ENCODE data around the gene GRIN2B.

GRIN2B gene

GRCh38 chr12:13992585-13992984, 11.2 kb upstream of the GRIN2B start:
- Histone ChIP-seq H3K9me3 (replicated peaks; ENCODE audit: insufficient read depth, low read length) (no peaks in the 10 kb centered on the region), H3K4me1 (ENCODE audit: low read length) (no peaks in the 10 kb centered on the region), H4K20me1 (ENCODE audit: insufficient read depth, low read length) (no peaks in the 10 kb centered on the region), H2AFZ (ENCODE audit: low read length) (no peak overlapping the region), H3K36me3 (replicated peaks; ENCODE audit: insufficient read depth, low read length) (no peaks in the 10 kb centered on the region), H3K4me3 (ENCODE audit: low read length) (no peak overlapping the region), H3K27me3 (replicated peaks; ENCODE audit: insufficient read depth, low read length) (no peaks in the 10 kb centered on the region), H3K9ac (ENCODE audit: low read length) (no peak overlapping the region), H3K27ac (ENCODE audit: low read length) (no peak overlapping the region), H3K4me2 (ENCODE audit: low read depth, low read length) (no peak overlapping the region), H3F3A (ENCODE audit: insufficient read depth, low read length) (no peaks in the 10 kb centered on the region), H3K79me2 (ENCODE audit: low read length) (no peaks in the 10 kb centered on the region), H3K9me2 (replicated peaks; ENCODE audit: insufficient read depth, low read length) (no peaks in the 10 kb centered on the region)
- TF ChIP-seq CTCF (IDR thresholded peaks at IDR 0.05; ENCODE audit: low read length) (no peak), EZH2 (optimal IDR thresholded peaks at IDR 0.05; ENCODE audit: low read depth, low read length) (no peak), EZH2phosphoT487 (IDR thresholded peaks at IDR 0.05; ENCODE audit: low read length) (no peak)
- DNase-seq = no peak

GRCh38 chr12:13992106-13992505, 10.7 kb upstream of the GRIN2B start:
- Histone ChIP-seq H3K9me3 (replicated peaks; ENCODE audit: insufficient read depth, low read length) (no peaks in the 10 kb centered on the region), H3K4me2 (ENCODE audit: low read depth, low read length) (no peak overlapping the region), H3K4me3 (ENCODE audit: low read length) (no peak overlapping the region), H4K20me1 (ENCODE audit: insufficient read depth, low read length) (no peaks in the 10 kb centered on the region), H3K9me2 (replicated peaks; ENCODE audit: insufficient read depth, low read length) (no peaks in the 10 kb centered on the region), H3K27me3 (replicated peaks; ENCODE audit: insufficient read depth, low read length) (no peaks in the 10 kb centered on the region), H3K9ac (ENCODE audit: low read length) (no peak overlapping the region), H3K79me2 (ENCODE audit: low read length) (no peaks in the 10 kb centered on the region), H3K4me1 (ENCODE audit: low read length) (no peaks in the 10 kb centered on the region), H3K36me3 (replicated peaks; ENCODE audit: insufficient read depth, low read length) (no peaks in the 10 kb centered on the region), H3K27ac (ENCODE audit: low read length) (no peak overlapping the region), H2AFZ (ENCODE audit: low read length) (no peak overlapping the region), H3F3A (ENCODE audit: insufficient read depth, low read length) (no peaks in the 10 kb centered on the region)
- TF ChIP-seq EZH2 (optimal IDR thresholded peaks at IDR 0.05; ENCODE audit: low read depth, low read length) (no peak), CTCF (IDR thresholded peaks at IDR 0.05; ENCODE audit: low read length) (no peak), EZH2phosphoT487 (IDR thresholded peaks at IDR 0.05; ENCODE audit: low read length) (no peak)
- no peak for DNase-seq

- Histone ChIP-seq H3K9ac (ENCODE audit: low read length) (no peak overlapping the region), H3K9me3 (replicated peaks; ENCODE audit: insufficient read depth, low read length) (no peaks in the 10 kb centered on the region), H3K4me2 (ENCODE audit: low read depth, low read length) (no peak overlapping the region), H3K9me2 (replicated peaks; ENCODE audit: insufficient read depth, low read length) (no peaks in the 10 kb centered on the region), H3K36me3 (replicated peaks; ENCODE audit: insufficient read depth, low read length) (no peaks in the 10 kb centered on the region), H3K27me3 (replicated peaks; ENCODE audit: insufficient read depth, low read length) (no peaks in the 10 kb centered on the region), H3K4me1 (ENCODE audit: low read length) (no peaks in the 10 kb centered on the region), H3K4me3 (ENCODE audit: low read length) (no peak overlapping the region), H3K79me2 (ENCODE audit: low read length) (no peaks in the 10 kb centered on the region), H3K27ac (ENCODE audit: low read length) (no peak overlapping the region), H4K20me1 (ENCODE audit: insufficient read depth, low read length) (no peaks in the 10 kb centered on the region), H2AFZ (ENCODE audit: low read length) (no peak overlapping the region), H3F3A (ENCODE audit: insufficient read depth, low read length) (no peaks in the 10 kb centered on the region)
- DNase-seq = no peak
- TF ChIP-seq EZH2 (optimal IDR thresholded peaks at IDR 0.05; ENCODE audit: low read depth, low read length) (no peak), EZH2phosphoT487 (IDR thresholded peaks at IDR 0.05; ENCODE audit: low read length) (no peak), CTCF (IDR thresholded peaks at IDR 0.05; ENCODE audit: low read length) (no peak)
Observed at GRCh38 chr12:13986031-13986430, 4.6 kb upstream of the GRIN2B start.
